Vagina (tissue), 2 donors: ENCODE data around the gene LSP1.

Experiments
- CTCF ChIP-seq, 3 experiments: fragments of 450-650 bp in 2 of 3; fragments of 200-600 bp in 1 of 3; sonication (generic) in 1 of 3; IDR thresholded peaks; one replicate each; pipeline ENCODE4 v1.5.1; 2017 to 2019; ENCODE audit warnings: antibody characterized with exemption in 3 of 3, mild to moderate bottlenecking in 2 of 3, moderate library complexity in 2 of 3
- POLR2A ChIP-seq, 2 donors: fragments of 450-650 bp; IDR thresholded peaks; one replicate each; pipeline ENCODE4 v1.6.1; 2017; ENCODE audit warnings: antibody characterized with exemption in 2 of 2, mild to moderate bottlenecking in 2 of 2, moderate library complexity in 2 of 2

DNA sequence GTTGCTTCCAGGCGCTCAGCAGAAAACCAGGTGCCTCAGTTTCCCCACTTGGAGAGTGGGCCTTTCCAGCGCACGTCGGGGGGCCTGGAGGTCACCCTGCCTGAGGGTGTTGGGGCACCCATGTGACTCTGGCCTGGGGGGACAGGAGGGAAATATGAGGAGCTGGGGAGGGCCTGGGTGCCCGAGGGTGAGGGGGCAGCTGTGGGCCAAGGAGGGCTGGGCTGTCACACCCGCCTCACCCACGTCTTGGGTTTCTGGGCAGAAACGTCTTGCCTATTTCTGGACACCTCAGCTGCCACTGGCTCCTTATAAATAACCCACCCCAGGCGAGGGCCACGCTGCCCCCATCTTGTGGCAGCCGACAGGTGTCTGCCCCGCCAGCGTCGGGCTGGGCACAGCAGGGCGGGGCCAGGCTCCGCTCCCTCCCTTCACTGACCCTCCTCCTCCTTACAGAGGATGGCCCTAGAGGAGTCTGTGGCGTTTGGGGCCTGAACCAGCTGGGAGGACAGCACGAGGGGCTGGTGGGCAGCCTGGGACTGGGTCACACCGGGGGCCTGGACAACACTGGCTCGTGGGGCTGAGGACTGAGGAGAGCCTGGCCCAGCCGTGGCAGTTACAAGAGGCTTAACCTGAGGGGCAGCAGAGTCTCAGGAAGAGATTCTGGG lies 68.2 kb downstream of the LSP1 start:
- TF ChIP-seq CTCF (IDR thresholded peaks at IDR 0.05) (no peak), POLR2A (IDR thresholded peaks at IDR 0.05) (no peak)
